Measurements from ENCODE around the gene TACC3. TPM values are rescaled to one million over a fixed set of nuclear protein-coding genes. Genes with fewer than 3 reads are reported as not detected.

TACC3 gene
- total RNA-seq, 1 experiment from 2014 or later, result 32.0 TPM

- H3K79me2 ChIP-seq (ENCODE audit: low read length), result no peaks in the 10 kb centered on the region
- no peaks in the 10 kb centered on the region for H3K36me3 ChIP-seq (ENCODE audit: low read depth, low read length)
- no peaks in the 10 kb centered on the region for H3K4me1 ChIP-seq (ENCODE audit: insufficient read depth, low read length)
- ATAC-seq, result no peak
- H3K4me3 ChIP-seq (ENCODE audit: low read length), result no peak overlapping the region
- H3K9me2 ChIP-seq (replicated peaks; ENCODE audit: low read length), result no peaks in the 10 kb centered on the region
- H3K9ac ChIP-seq (ENCODE audit: low read length), result no peak overlapping the region
- H3K27me3 ChIP-seq (ENCODE audit: low read length), result no peaks in the 10 kb centered on the region
- no peak for DNase-seq
- no peaks in the 10 kb centered on the region for H3F3A ChIP-seq (ENCODE audit: low read length, unreplicated experiment)
- no TSS peak for BruUV-seq (replicated peaks)
- ChIA-PET CTCF (interaction anchor here (0.7 kb wide), 1 partner anchor 31 kb away, joined by 7 read pairs; no protein-coding TSS in a partner anchor), POLR2A (ENCODE audit: unreplicated experiment) (no interaction called here)
- intact Hi-C loops (cut with micrococcal nuclease), result no loop called here
- H3K27ac ChIP-seq (ENCODE audit: low read length), result no peak overlapping the region
- no peaks in the 10 kb centered on the region for H3K9me3 ChIP-seq (ENCODE audit: low read length)
- TF ChIP-seq, protein P1, sequence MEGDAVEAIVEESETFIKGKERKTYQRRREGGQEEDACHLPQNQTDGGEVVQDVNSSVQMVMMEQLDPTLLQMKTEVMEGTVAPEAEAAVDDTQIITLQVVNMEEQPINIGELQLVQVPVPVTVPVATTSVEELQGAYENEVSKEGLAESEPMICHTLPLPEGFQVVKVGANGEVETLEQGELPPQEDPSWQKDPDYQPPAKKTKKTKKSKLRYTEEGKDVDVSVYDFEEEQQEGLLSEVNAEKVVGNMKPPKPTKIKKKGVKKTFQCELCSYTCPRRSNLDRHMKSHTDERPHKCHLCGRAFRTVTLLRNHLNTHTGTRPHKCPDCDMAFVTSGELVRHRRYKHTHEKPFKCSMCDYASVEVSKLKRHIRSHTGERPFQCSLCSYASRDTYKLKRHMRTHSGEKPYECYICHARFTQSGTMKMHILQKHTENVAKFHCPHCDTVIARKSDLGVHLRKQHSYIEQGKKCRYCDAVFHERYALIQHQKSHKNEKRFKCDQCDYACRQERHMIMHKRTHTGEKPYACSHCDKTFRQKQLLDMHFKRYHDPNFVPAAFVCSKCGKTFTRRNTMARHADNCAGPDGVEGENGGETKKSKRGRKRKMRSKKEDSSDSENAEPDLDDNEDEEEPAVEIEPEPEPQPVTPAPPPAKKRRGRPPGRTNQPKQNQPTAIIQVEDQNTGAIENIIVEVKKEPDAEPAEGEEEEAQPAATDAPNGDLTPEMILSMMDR (conservative IDR thresholded peaks at IDR 0.05; ENCODE audit: low read depth, low read length), result no peak
- TF ChIP-seq EZH2 (IDR thresholded peaks at IDR 0.05; ENCODE audit: low read length, unreplicated experiment), result no peak
- TF ChIP-seq EZH2phosphoT487 (IDR thresholded peaks at IDR 0.05; ENCODE audit: borderline replicate concordance, low read length), result no peak
- H2AFZ ChIP-seq (ENCODE audit: low read length), result no peak overlapping the region
- H4K20me1 ChIP-seq (ENCODE audit: low read length), result no peaks in the 10 kb centered on the region
- H3K4me2 ChIP-seq (ENCODE audit: low read length), result no peak overlapping the region
Observed at GRCh38 chr4:1756893-1757779, 35.8 kb downstream of the TACC3 start.

DNA sequence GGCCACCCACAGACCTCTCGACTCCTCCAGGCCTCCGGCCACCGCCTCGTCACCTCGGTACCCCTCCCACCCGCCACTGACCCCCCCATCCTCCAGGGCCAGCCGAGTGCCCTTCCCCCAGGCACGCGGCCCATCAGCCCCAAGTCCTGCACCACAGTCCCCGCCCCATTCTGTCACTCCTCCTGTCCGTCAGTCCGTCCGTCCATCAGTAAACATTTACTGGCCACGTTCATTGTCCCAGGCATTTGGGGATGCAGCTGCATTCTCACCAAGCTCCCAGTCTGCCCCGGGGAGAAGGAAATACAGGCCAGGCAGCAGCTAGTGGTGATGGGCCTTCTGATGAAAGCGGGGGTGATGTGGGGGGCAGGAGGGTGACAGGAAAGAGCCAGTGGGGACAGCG, 36.5 kb downstream of the TACC3 start:
- Histone ChIP-seq H3K36me3 (ENCODE audit: low read depth, low read length) (no peaks in the 10 kb centered on the region), H3K9ac (ENCODE audit: low read length) (no peak overlapping the region), H3K27ac (ENCODE audit: low read length) (no peak overlapping the region), H3K4me2 (ENCODE audit: low read length) (no peak overlapping the region), H3F3A (ENCODE audit: low read length, unreplicated experiment) (no peaks in the 10 kb centered on the region), H3K79me2 (ENCODE audit: low read length) (no peaks in the 10 kb centered on the region), H3K4me3 (ENCODE audit: low read length) (no peak overlapping the region), H3K9me3 (ENCODE audit: low read length) (no peaks in the 10 kb centered on the region), H3K9me2 (replicated peaks; ENCODE audit: low read length) (no peaks in the 10 kb centered on the region), H4K20me1 (ENCODE audit: low read length) (no peaks in the 10 kb centered on the region), H3K4me1 (ENCODE audit: insufficient read depth, low read length) (no peaks in the 10 kb centered on the region), H2AFZ (ENCODE audit: low read length) (no peak overlapping the region), H3K27me3 (ENCODE audit: low read length) (no peaks in the 10 kb centered on the region)
- no peak for DNase-seq
- no TSS peak for BruUV-seq (replicated peaks)
- CTCF ChIA-PET, result interaction anchor here (0.7 kb wide), 1 partner anchor 30 kb away, joined by 7 read pairs; no protein-coding TSS in a partner anchor
- POLR2A ChIA-PET (ENCODE audit: unreplicated experiment), result no interaction called here
- intact Hi-C loops (cut with micrococcal nuclease), result no loop called here
- TF ChIP-seq, protein P1 (conservative IDR thresholded peaks at IDR 0.05; ENCODE audit: low read depth, low read length), result no peak
- TF ChIP-seq EZH2phosphoT487 (IDR thresholded peaks at IDR 0.05; ENCODE audit: borderline replicate concordance, low read length) (no peak), EZH2 (IDR thresholded peaks at IDR 0.05; ENCODE audit: low read length, unreplicated experiment) (no peak)
- ATAC-seq, result no peak

Measured in PC-3 (cell line).